H1 (cell line): ENCODE results near the gene TAPT1. TPM values are rescaled to one million over a fixed set of nuclear protein-coding genes. Genes with fewer than 3 reads are reported as not detected.

Experiments
- MAFK ChIP-seq: IDR thresholded peaks from 2 replicates; pipeline ENCODE4 v1.6.1; 2012; ENCODE audit warnings: low read depth, mild to moderate bottlenecking, improper control_type of control experiment, low read length
- USF2 ChIP-seq: IDR thresholded peaks from 2 replicates; pipeline ENCODE4 v1.6.1; 2011; ENCODE audit warnings: low read length, improper control_type of control experiment
- polyA plus RNA-seq, 7 experiments: library from polyadenylated mRNA; depleted of rRNA in 3 of 7; stranded (reverse) in 5 of 7; unstranded in 2 of 7; fragments of >200 nt in 5 of 7; fragments of 200-250 nt in 2 of 7; gene quantifications; 1 replicate in 5 of 7; 2 replicates in 1 of 7; 4 replicates in 1 of 7; pipeline versions ENCODE4 v1.2.1 to v1.2.3, GENCODE V29; 2011 to 2013; ENCODE audit warnings: missing spikeins in 2 of 7, mixed read lengths in 2 of 7
- total RNA-seq: library from RNA; stranded (reverse); fragmentation: NEBNext Ultra II Directional; extraction: Animal tissue kit (Norgen Biotek cat#: 25700); gene quantifications from 2 replicates; pipeline ENCODE4 v1.2.1, GENCODE V29; 2021

Gene TAPT1
- total and polyA plus RNA-seq, 2 of the 8 experiments (the other 6 are each of a cell fraction or from before 2014, with no cell fraction given): 4.2 to 15.3 TPM

- TF ChIP-seq USF2: no peak
- TF ChIP-seq MAFK: no peak
Measured at GRCh38 chr4:16168710-16169388, 57.4 kb downstream of the TAPT1 start (continued).
